ENCODE measurements around the gene SH3BGRL.

DNA sequence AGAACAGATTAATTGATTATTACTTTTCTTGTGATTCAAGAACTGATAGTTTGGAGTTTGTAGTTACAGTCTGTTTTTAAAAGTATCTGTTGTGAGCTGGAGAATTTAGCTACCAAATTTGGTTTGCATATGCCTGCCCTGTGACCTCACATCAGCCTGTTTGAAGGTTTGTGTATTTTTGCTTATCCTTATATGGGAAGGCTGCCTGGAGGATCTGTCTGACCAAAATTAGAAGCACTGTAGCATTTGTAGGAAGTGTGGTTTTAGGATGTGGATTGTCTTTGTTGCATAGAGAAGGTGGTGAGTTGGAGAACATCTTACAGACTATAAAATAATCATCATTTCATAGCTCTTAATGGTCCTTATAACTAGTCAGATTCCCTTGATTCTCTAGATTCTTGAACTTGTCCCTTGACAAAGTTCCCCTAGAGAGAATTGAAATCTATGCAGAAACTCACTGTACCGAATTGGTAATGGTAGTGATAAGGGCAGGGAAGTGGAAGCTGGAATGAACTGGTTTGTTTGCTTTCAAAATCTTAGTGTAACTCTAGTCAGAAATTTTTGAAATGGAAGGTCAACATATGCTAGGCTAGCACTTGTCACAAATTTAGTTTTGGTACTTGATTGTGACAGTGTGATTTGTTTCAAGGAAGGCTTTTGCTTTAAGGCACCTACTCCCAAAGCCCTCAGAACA lies 57.3 kb downstream of the SH3BGRL start:
- TF ChIP-seq, protein P1, sequence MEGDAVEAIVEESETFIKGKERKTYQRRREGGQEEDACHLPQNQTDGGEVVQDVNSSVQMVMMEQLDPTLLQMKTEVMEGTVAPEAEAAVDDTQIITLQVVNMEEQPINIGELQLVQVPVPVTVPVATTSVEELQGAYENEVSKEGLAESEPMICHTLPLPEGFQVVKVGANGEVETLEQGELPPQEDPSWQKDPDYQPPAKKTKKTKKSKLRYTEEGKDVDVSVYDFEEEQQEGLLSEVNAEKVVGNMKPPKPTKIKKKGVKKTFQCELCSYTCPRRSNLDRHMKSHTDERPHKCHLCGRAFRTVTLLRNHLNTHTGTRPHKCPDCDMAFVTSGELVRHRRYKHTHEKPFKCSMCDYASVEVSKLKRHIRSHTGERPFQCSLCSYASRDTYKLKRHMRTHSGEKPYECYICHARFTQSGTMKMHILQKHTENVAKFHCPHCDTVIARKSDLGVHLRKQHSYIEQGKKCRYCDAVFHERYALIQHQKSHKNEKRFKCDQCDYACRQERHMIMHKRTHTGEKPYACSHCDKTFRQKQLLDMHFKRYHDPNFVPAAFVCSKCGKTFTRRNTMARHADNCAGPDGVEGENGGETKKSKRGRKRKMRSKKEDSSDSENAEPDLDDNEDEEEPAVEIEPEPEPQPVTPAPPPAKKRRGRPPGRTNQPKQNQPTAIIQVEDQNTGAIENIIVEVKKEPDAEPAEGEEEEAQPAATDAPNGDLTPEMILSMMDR (conservative IDR thresholded peaks at IDR 0.05; ENCODE audit: low read depth, low read length) = no peak
- TF ChIP-seq EZH2phosphoT487 (IDR thresholded peaks at IDR 0.05; ENCODE audit: borderline replicate concordance, low read length) = no peak
